GM19438 (cell line): ENCODE data around the gene EPHA3.
A peak's percentile ranks its signal among the peaks of the same experiment; 100 is the strongest.

ENCODE experiments used
- ATAC-seq: cut with Tn5 transposase; IDR thresholded peaks from one replicate; pipeline ENCODE4 v1.9.1; 2021; ENCODE audit warnings: low read depth; ENCODE audit not compliant: unreplicated experiment

The EPHA3 gene

GRCh38 chr3:89107461-89108290, at the start of gene EPHA3:
Gene EPHA3 (plus strand): TSS chr3:89107621. CDS start chr3:89107749, 128 bp downstream.
- peak; percentile 99 for ATAC-seq

- ATAC-seq, result no peak
These were observed 49.0 kb upstream of the EPHA3 start for GRCh38 chr3:89058371-89058770.

GRCh38 chr3:89059211-89059925, 48.1 kb upstream of the EPHA3 start:
- no peak for ATAC-seq

- ATAC-seq, result no peak
These were observed 46.2 kb upstream of the EPHA3 start for GRCh38 chr3:89061259-89061658.

- no peak for ATAC-seq
These were observed 39.7 kb upstream of the EPHA3 start for GRCh38 chr3:89067736-89068135.

GRCh38 chr3:89072642-89073041, 34.8 kb upstream of the EPHA3 start:
- no peak for ATAC-seq

- no peak for ATAC-seq
These were observed 27.5 kb upstream of the EPHA3 start for GRCh38 chr3:89079944-89080343.

GRCh38 chr3:89087851-89088250, 19.6 kb upstream of the EPHA3 start:
- no peak for ATAC-seq

GRCh38 chr3:89098173-89098572, 9.2 kb upstream of the EPHA3 start:
- no peak for ATAC-seq

GRCh38 chr3:89098964-89099585, 8.3 kb upstream of the EPHA3 start:
- ATAC-seq, result peak; percentile 86

- ATAC-seq, result no peak
These were observed 6.2 kb upstream of the EPHA3 start for GRCh38 chr3:89101251-89101650.

GRCh38 chr3:89101921-89102320, 5.5 kb upstream of the EPHA3 start:
- ATAC-seq, result no peak

- ATAC-seq, result no peak
These were observed 2.9 kb upstream of the EPHA3 start for GRCh38 chr3:89104499-89104898.

- ATAC-seq, result no peak
These were observed 1.9 kb upstream of the EPHA3 start for GRCh38 chr3:89105503-89105902.

GRCh38 chr3:89108291-89108550, 800 bp downstream of the EPHA3 start:
- ATAC-seq, result no peak

GRCh38 chr3:89113344-89113743, 5.9 kb downstream of the EPHA3 start:
- ATAC-seq, result no peak

- ATAC-seq, result peak; percentile 79
These were observed 6.7 kb downstream of the EPHA3 start for GRCh38 chr3:89113893-89114840.

- no peak for ATAC-seq
These were observed 7.4 kb downstream of the EPHA3 start for GRCh38 chr3:89114841-89115223.

- ATAC-seq, result no peak
These were observed 9.1 kb downstream of the EPHA3 start for GRCh38 chr3:89116476-89116875.

GRCh38 chr3:89138048-89138447, 30.6 kb downstream of the EPHA3 start:
- ATAC-seq, result no peak

- ATAC-seq, result no peak
These were observed 32.4 kb downstream of the EPHA3 start for GRCh38 chr3:89139870-89140269.
